AG09309 (cell line): ENCODE data around the gene NRXN3.

Source experiments
- DNase-seq: peaks from one replicate; pipeline ENCODE4 v3.0.0-alpha.2; 2010; ENCODE audit warnings: low read depth
- H3K4me3 ChIP-seq: 2 replicates; pipeline ENCODE4 v1.5.1; 2011; ENCODE audit warnings: mild to moderate bottlenecking, low read depth, low read length, moderate library complexity; ENCODE audit not compliant: control insufficient read depth
- TF ChIP-seq, protein P1 (sequence below): IDR thresholded peaks from 2 replicates; pipeline ENCODE4 v1.5.1; 2011; ENCODE audit warnings: mild to moderate bottlenecking, low read depth, low read length, inconsistent platforms; ENCODE audit not compliant: insufficient read depth, control insufficient read depth; ENCODE audit errors: missing control alignments

Gene NRXN3

GRCh38 chr14:78872837-78873236 lies 702.7 kb downstream of the NRXN3 start:
- TF ChIP-seq, protein P1, sequence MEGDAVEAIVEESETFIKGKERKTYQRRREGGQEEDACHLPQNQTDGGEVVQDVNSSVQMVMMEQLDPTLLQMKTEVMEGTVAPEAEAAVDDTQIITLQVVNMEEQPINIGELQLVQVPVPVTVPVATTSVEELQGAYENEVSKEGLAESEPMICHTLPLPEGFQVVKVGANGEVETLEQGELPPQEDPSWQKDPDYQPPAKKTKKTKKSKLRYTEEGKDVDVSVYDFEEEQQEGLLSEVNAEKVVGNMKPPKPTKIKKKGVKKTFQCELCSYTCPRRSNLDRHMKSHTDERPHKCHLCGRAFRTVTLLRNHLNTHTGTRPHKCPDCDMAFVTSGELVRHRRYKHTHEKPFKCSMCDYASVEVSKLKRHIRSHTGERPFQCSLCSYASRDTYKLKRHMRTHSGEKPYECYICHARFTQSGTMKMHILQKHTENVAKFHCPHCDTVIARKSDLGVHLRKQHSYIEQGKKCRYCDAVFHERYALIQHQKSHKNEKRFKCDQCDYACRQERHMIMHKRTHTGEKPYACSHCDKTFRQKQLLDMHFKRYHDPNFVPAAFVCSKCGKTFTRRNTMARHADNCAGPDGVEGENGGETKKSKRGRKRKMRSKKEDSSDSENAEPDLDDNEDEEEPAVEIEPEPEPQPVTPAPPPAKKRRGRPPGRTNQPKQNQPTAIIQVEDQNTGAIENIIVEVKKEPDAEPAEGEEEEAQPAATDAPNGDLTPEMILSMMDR, result no peak

GRCh38 chr14:78873581-78873980 lies 703.4 kb downstream of the NRXN3 start:
- TF ChIP-seq, protein P1, result no peak
- H3K4me3 ChIP-seq, result no peak overlapping the region
- no peak for DNase-seq

More at GRCh38 chr14:78872837-78873236, 702.7 kb downstream of the NRXN3 start:
- DNase-seq, result no peak
- H3K4me3 ChIP-seq, result no peak overlapping the region

GRCh38 chr14:78875049-78875448 lies 704.9 kb downstream of the NRXN3 start:
- no peak overlapping the region for H3K4me3 ChIP-seq
- DNase-seq, result no peak
- TF ChIP-seq, protein P1, result no peak

GRCh38 chr14:78885884-78886283 lies 715.7 kb downstream of the NRXN3 start:
- TF ChIP-seq, protein P1, result no peak
- no peak overlapping the region for H3K4me3 ChIP-seq
- no peak for DNase-seq

DNA sequence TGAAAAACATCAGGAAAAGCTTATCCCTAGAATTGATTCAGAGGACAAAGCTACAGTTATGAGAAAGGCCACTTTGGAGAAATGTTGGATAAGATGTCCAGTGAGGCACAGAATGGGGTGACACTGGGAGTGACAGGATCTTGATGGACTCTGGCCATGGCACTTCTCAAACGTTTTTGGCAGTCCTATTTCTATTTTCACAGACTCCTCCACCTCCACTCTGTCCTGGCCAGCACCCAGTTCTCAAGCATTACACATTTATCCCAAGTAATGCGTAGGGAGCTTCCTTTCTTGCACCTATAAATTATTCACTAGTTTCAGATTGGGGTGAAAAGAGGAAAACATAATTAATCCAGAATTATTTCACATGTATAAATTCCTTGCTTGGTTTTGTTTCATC lies 727.3 kb downstream of the NRXN3 start:
- TF ChIP-seq, protein P1, result no peak
- DNase-seq, result no peak
- no peak overlapping the region for H3K4me3 ChIP-seq

DNA sequence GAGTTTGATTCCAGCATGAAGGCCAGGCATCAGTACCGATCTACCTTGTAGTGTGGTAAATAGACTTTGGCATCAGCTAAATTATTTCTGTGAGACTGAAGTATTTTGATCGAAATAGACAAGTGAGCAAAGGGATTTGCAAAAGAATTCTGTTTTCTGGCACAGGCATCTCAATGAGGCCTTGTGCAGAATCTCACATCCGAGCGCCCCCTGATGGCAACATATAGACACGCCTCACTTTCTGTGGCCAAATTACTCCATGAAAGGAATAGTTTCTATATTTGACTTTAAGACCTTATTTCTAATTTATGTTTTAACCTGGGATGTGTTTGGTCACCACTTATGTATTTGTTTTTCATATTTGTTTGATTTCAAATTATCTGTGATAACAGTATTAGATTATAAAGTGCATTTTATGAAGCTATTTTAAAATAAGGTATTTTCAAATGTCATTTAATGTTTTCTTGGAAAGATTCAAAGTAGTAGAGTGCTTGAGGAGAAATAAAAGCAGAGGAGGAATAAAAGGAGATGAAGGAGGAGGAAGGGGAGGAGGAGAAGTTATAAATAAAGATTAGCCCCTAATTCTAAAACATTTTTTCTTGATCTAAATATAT lies 731.9 kb downstream of the NRXN3 start:
- H3K4me3 ChIP-seq, result no peak overlapping the region
- TF ChIP-seq, protein P1, result peak; percentile 72
- DNase-seq, result peak; percentile 10
